Thyroid gland (tissue), 4 donors: ENCODE data around the gene TBXAS1. TPM values are rescaled to one million over a fixed set of nuclear protein-coding genes. Genes with fewer than 3 reads are reported as not detected.
A peak's percentile ranks its signal among the peaks of the same experiment; 100 is the strongest.

Experiments used
- DNase-seq, 2 donors: peaks; one replicate each; pipeline ENCODE4 v3.0.0-alpha.2; 2019
- H3K27ac ChIP-seq, 3 donors: fragments of 200-600 bp; sonication (generic); 1 replicate in 2 of 3; 2 replicates in 1 of 3; pipeline ENCODE4 v1.5.1; 2016 to 2019; ENCODE audit warnings: mild to moderate bottlenecking in 1 of 3, moderate library complexity in 1 of 3
- H3K27me3 ChIP-seq: fragments of 200-600 bp; sonication (generic); one replicate; pipeline ENCODE4 v1.5.1; 2019
- H3K36me3 ChIP-seq, 2 donors: fragments of 200-600 bp; sonication (generic); one replicate each; pipeline ENCODE4 v1.5.1; 2016 to 2019
- H3K4me1 ChIP-seq, 2 donors: fragments of 200-600 bp; sonication (generic); one replicate each; pipeline ENCODE4 v1.5.1; 2017 to 2019
- H3K4me3 ChIP-seq, 3 donors: fragments of 200-600 bp; sonication (generic); replicated peaks in 1 of 3; 1 replicate in 2 of 3; 2 replicates in 1 of 3; pipeline ENCODE4 v1.5.1; 2016; ENCODE audit warnings: mild to moderate bottlenecking in 1 of 3
- H3K9me3 ChIP-seq: fragments of 200-600 bp; sonication (generic); one replicate; pipeline ENCODE4 v1.5.1; 2017
- CTCF ChIP-seq, 6 experiments: fragments of 200-600 bp in 3 of 6; fragments of 450-650 bp in 3 of 6; sonication (generic) in 3 of 6; IDR thresholded peaks; one replicate each; pipeline ENCODE4 v1.5.1; 2016 to 2019; ENCODE audit warnings: antibody characterized with exemption in 6 of 6, mild to moderate bottlenecking in 2 of 6, inconsistent platforms in 1 of 6, moderate library complexity in 1 of 6
- POLR2A ChIP-seq, 2 donors: fragments of 450-650 bp; IDR thresholded peaks; one replicate each; pipeline ENCODE4 v1.6.1; 2017; ENCODE audit warnings: antibody characterized with exemption in 2 of 2, mild to moderate bottlenecking in 2 of 2, moderate library complexity in 1 of 2
- WGBS, 2 donors: methylation state at CpG; one replicate each; pipeline ENCODE4 v1.1.5; 2017; 5-methylcytosine and 5-hydroxymethylcytosine counted together
- intact Hi-C: fragments of 100-400 bp; cut with DNase I; formaldehyde crosslinking; loops from one replicate; pipeline ENCODE4 v1.15.1; 2023
- total RNA-seq, 4 donors: library from RNA; depleted of rRNA; stranded (reverse); fragments of >200 nt; gene quantifications; one replicate each; pipeline ENCODE4 v1.2.3, GENCODE V29; 2016

TBXAS1 gene
- total RNA-seq, 4 donors from 2014 or later: 5.1 to 13.2 (median 8.7) TPM

GRCh38 chr7:139999516-139999915 is 170.5 kb downstream of the TBXAS1 start:
- no peaks in the 10 kb centered on the region for H3K27me3 ChIP-seq
- no peaks in the 10 kb centered on the region for H3K4me1 ChIP-seq
- no peak overlapping the region for H3K27ac ChIP-seq
- H3K4me3 ChIP-seq: no peak overlapping the region
- WGBS, 2 donors: 88 to 91% methylated on average over 6 of the region's 6 CpGs
- TF ChIP-seq CTCF (IDR thresholded peaks at IDR 0.05): no peak
- no peak for TF ChIP-seq POLR2A (IDR thresholded peaks at IDR 0.05)
- H3K9me3 ChIP-seq: no peaks in the 10 kb centered on the region
- no peaks in the 10 kb centered on the region for H3K36me3 ChIP-seq
- intact Hi-C loops: no loop called here
- DNase-seq: no peak

DNA sequence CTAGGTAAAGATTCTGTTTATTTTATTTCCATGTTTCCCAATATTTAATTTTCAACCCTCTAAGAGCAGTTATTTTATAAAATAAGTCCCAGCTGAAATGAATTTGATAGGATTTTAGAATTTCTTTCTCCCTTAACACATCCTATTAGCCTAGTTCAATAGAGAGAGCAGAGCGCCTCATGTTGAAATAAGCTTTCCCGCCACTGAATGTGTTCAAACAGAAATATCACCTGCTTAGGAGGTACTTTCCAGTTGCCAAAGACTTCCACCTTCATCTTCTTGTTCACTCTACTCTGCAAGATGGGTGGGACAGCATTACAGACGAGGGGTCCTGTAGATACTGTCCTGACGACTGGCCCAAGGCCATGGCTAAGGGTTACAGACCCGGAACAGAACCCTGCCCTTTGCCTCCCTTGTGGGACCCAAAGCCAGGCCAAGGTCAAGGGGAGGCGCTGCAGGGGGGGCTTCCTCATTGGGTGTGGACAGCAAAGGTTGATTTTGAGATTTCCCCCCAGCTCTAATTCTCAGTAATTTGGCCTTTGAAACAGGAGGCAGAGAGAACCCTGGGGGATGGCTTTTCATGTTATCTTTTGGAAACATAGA is 171.7 kb downstream of the TBXAS1 start:
- WGBS, 2 donors: 96 to 98% methylated on average over 5 to 6 of the region's 6 CpGs
- intact Hi-C loops: loop anchor here (5.0 kb wide), 3 partner anchors 223 to 498 kb away; partner anchors contain the start of gene HIPK2
- H3K4me3 ChIP-seq: no peak overlapping the region

DNA sequence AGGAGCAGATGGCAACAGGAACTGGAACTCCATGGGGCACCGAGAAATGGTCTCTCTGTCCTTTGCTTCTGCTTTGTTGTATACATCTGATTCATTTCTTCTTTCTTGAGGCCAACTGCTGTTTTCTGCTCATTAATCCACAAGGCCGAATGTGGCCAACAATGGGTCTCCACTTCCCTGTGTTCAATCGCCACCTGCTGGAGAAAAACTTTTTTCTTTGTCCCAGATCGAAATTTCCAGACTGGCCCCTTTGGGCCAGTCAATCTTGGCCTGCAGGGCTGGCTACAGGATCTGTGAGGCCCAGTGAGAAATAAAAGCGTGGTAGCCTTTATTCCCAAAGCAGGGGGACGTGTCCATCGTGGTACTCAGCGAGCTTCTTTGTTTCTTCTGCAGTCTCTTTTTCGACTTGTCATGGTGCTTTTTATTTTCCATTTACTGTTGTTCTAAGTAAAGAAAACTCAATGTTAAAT is 174.9 kb downstream of the TBXAS1 start:
- TF ChIP-seq POLR2A (IDR thresholded peaks at IDR 0.05) (no peak), CTCF (IDR thresholded peaks at IDR 0.05) (peak in 3 of 6 experiments; percentile 26 to 49 (median 30))
- Histone ChIP-seq H3K27ac (no peak overlapping the region), H3K9me3 (no peaks in the 10 kb centered on the region), H3K4me1 (no peaks in the 10 kb centered on the region), H3K36me3 (no peaks in the 10 kb centered on the region), H3K4me3 (no peak overlapping the region), H3K27me3 (no peaks in the 10 kb centered on the region)
- DNase-seq: peak; percentile 8 to 11
- intact Hi-C loops: loop anchor here (5.0 kb wide), 3 partner anchors 227 to 502 kb away; partner anchors contain the start of gene HIPK2
- 57 to 62% methylated on average over 9 of the region's 9 CpGs for WGBS, 2 donors

More for the DNA sequence above, 171.7 kb downstream of the TBXAS1 start:
- Histone ChIP-seq H3K4me1 (no peaks in the 10 kb centered on the region), H3K9me3 (no peaks in the 10 kb centered on the region), H3K27me3 (no peaks in the 10 kb centered on the region), H3K27ac (no peak overlapping the region), H3K36me3 (no peaks in the 10 kb centered on the region)
- TF ChIP-seq POLR2A (IDR thresholded peaks at IDR 0.05) (no peak), CTCF (IDR thresholded peaks at IDR 0.05) (no peak)
- no peak for DNase-seq

DNA sequence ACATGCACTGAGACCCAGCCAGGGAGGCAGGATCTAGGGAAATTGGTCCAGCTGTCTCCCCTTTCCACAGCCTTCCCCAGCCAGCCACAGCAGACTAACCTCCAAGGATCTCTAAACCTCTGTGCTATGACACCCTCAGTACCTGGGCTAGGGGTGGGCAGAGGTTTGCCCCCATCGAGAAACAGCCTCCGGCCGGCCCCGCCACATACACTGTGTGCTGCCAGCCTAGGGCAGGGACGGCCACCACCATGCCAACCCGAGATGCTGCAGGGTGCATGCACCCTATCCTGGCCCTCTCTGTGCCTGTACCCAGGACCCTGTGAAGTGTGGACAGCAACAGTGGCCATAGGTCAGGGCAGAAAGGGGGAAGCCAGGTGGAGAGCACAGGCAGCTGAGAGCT is 175.6 kb downstream of the TBXAS1 start:
- Histone ChIP-seq H3K4me3 (no peak overlapping the region), H3K27me3 (no peaks in the 10 kb centered on the region), H3K36me3 (no peaks in the 10 kb centered on the region), H3K9me3 (no peaks in the 10 kb centered on the region), H3K4me1 (no peaks in the 10 kb centered on the region), H3K27ac (no peak overlapping the region)
- no peak for TF ChIP-seq POLR2A (IDR thresholded peaks at IDR 0.05)
- no peak for TF ChIP-seq CTCF (IDR thresholded peaks at IDR 0.05)
- intact Hi-C loops: loop anchor here (5.0 kb wide), 3 partner anchors 227 to 502 kb away; partner anchors contain the start of gene HIPK2
- DNase-seq: no peak
- WGBS, 2 donors: 92% methylated on average over 4 of the region's 6 CpGs; no CpG with 5 or more reads in 1 of the 2 donors

DNA sequence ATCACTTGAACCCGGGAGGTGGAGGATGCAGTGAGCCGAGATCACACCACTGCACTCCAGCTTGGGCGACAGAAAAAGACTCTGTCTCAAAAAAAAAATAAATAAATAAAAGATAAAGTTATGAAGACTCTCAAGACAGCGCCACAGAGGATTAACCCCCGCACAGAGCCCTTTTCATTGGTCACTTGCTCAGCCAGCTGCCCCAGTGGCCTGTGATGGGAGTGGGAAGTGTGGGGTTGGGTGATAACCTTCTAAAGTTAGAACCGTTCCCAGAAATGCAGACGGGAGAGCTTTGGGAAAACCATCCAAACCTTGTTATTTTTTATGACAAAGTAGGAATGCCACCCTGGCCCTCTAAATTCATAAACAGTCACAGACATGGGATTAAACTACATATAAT is 176.3 kb downstream of the TBXAS1 start:
- no peaks in the 10 kb centered on the region for H3K27me3 ChIP-seq
- no peaks in the 10 kb centered on the region for H3K4me1 ChIP-seq
- WGBS, 2 donors: 84 to 87% methylated on average over 7 of the region's 7 CpGs
- H3K9me3 ChIP-seq: no peaks in the 10 kb centered on the region
- H3K4me3 ChIP-seq: no peak overlapping the region
- no peak overlapping the region for H3K27ac ChIP-seq
- DNase-seq: no peak
- no peaks in the 10 kb centered on the region for H3K36me3 ChIP-seq
- intact Hi-C loops: no loop called here
- TF ChIP-seq POLR2A (IDR thresholded peaks at IDR 0.05) (no peak), CTCF (IDR thresholded peaks at IDR 0.05) (no peak)
